IPS-15b (cell line): ENCODE measurements around the gene MASP2.
"Not testable (repeated sequence)": the region's sequence is repeated elsewhere in the genome, so short reads cannot be mapped to it uniquely, and the experiment has no call there.

Source experiments
- H3K27me3 ChIP-seq: one replicate; pipeline ENCODE4 v1.6.1; 2013; ENCODE audit warnings: low read length; ENCODE audit not compliant: control insufficient read depth, insufficient read depth
- H3K36me3 ChIP-seq: one replicate; pipeline ENCODE4 v1.6.1; 2013; ENCODE audit warnings: low read length; ENCODE audit not compliant: control insufficient read depth, insufficient read depth
- H3K4me1 ChIP-seq: one replicate; pipeline ENCODE4 v1.6.1; 2013; ENCODE audit warnings: mild to moderate bottlenecking, low read length; ENCODE audit not compliant: control insufficient read depth, insufficient read depth
- H3K4me3 ChIP-seq: one replicate; pipeline ENCODE4 v1.5.1; 2013; ENCODE audit warnings: low read depth, low read length
- H3K9ac ChIP-seq: one replicate; pipeline ENCODE4 v1.6.1; 2013; ENCODE audit warnings: low read depth, mild to moderate bottlenecking, low read length
- H3K9me3 ChIP-seq: one replicate; pipeline ENCODE4 v1.6.1; 2013; ENCODE audit warnings: mild to moderate bottlenecking, low read length; ENCODE audit not compliant: control insufficient read depth, insufficient read depth

The MASP2 gene

DNA sequence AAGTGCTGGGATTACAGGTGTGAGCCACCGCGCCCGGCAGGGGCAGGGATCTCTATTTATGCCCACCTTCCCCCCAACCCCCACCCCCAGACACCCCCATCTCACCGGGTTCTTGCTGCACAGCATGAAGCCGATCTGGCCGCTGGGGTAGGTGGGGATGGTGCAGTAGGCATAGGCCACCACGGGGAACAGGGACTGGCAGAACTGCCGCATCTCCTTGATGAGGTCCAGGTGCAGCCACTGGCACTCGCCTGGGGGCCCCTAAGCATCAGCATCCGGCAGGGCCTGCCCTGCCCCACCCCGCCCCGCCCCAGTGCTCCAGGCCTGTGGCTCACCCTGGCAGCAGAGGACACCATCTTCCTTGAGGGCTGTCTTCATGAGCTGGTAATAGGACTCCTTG, 8.6 kb upstream of the MASP2 start:
- H3K27me3 ChIP-seq, result no peaks in the 10 kb centered on the region
- peaks cover 8% of the 10 kb centered on the region for H3K4me1 ChIP-seq
- H3K9me3 ChIP-seq, result no peaks in the 10 kb centered on the region
- H3K36me3 ChIP-seq, result peaks cover 20% of the 10 kb centered on the region
- no peak overlapping the region for H3K9ac ChIP-seq
- H3K4me3 ChIP-seq, result no peak overlapping the region

DNA sequence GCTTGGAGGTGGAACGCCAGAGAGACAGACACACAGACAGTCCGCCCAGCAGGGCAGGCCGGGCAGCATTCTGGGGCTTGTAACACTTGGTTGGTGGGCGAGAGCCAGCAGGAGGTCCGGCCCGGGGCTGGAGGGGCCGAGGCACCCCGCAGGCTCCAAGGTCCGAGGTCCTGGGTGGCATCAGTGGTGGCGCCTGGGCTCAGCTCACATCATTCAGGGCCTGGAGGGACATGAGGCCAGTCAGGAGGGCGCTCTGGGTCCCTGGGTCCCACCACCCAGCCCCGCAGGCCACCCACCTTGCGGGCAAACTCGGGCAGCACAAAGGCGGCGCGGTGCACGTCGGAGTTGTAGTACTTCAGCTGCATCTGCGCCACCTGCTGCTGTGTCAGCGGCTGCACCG, 7.6 kb upstream of the MASP2 start:
- Histone ChIP-seq H3K4me3 (no peak overlapping the region), H3K4me1 (peaks cover 8% of the 10 kb centered on the region), H3K27me3 (no peaks in the 10 kb centered on the region), H3K9ac (no peak overlapping the region), H3K9me3 (no peaks in the 10 kb centered on the region), H3K36me3 (peaks cover 20% of the 10 kb centered on the region)

DNA sequence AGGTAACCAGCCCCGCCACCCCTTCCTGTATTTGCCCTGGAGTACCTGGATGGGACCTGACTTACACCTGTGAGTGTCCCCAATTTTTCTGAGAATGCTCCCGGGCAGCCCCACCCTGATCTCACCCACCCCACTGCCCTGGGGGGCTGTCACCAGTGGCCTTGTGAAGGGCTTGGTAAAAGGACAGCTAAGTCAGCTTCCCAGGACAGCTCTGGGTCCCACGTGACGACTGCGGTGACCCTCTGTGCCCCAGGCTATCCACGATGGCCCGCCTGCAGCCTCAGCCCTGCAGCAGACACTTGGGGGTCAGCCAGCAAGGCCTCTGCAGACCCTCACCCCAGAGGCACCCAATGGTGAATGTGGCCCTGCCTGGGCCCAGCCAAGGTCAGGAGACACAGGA, 7.1 kb upstream of the MASP2 start:
- peaks cover 20% of the 10 kb centered on the region for H3K36me3 ChIP-seq
- H3K4me3 ChIP-seq, result no peak overlapping the region
- no peak overlapping the region for H3K9ac ChIP-seq
- peaks cover 8% of the 10 kb centered on the region for H3K4me1 ChIP-seq
- no peaks in the 10 kb centered on the region for H3K27me3 ChIP-seq
- no peaks in the 10 kb centered on the region for H3K9me3 ChIP-seq

DNA sequence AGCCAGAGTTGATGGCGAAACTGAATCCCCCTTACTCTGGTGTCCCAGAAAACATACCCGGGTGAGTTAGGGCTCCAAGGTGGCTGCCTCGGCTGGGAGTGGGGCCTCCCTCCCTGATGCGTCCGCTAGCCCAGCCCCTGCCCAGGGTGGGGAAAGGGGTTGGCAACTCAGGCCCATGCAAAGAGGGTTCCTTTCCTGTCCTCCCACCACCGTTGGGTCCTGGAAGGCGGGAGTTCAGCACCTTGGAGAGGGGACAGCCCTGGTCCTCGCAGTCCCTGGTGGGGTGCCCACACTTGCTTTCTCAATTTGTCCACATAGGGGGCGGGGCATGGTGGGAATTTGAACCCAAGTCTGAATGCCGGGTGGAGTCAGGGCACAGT, 6.7 kb upstream of the MASP2 start:
- H3K4me3 ChIP-seq, result no peak overlapping the region
- H3K9me3 ChIP-seq, result no peaks in the 10 kb centered on the region
- H3K4me1 ChIP-seq, result peaks cover 8% of the 10 kb centered on the region
- H3K27me3 ChIP-seq, result no peaks in the 10 kb centered on the region
- no peak overlapping the region for H3K9ac ChIP-seq
- H3K36me3 ChIP-seq, result peaks cover 20% of the 10 kb centered on the region

DNA sequence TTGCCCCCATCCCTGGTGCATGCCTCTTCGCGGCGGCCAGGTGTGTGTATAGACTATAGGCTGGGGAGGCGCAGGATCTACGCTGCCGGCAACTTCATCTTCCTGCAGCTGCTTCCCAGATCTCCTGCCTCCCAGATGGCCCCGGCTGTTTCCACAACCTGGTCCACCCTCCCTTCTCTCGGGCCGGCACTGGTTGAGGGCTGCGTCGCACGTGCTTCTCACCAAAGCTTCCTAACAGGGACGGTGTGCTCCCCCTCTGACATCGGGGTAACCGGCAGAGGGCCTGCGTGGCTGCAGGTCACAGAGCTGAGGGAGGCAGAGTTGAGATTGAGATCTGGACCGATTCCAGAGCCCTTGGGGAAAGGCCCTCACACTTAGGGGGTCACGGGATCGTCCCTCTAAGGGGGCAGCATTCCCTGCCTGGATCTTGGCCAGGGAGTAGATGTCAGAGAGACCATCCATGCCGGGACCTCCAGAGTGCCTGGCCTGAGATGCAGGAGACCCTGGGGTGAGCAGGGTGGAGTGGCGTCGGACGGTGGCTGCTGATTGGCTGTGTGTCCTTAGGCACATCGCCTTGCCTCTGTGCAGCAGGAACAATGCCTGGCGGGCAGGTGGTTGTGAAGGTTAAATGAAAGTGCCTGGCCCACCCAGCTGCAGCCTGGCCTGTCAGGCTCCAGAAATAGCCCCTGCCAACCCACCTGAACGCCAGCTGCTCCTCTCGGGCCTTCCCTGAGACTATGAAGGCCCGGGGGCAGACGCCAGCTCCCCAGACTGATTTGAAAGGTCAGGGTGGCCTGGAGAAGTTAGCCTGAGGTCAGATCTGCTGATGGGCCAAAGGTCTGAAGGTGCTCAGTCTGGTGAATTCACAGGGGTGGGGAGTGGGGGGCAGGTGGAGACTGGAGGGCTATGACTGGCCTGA, 6.1 kb upstream of the MASP2 start:
- Histone ChIP-seq H3K9me3 (no peaks in the 10 kb centered on the region), H3K4me1 (peaks cover 8% of the 10 kb centered on the region), H3K27me3 (no peaks in the 10 kb centered on the region), H3K4me3 (peak overlapping the region; percentile 5), H3K9ac (no peak overlapping the region), H3K36me3 (peaks cover 19% of the 10 kb centered on the region)

DNA sequence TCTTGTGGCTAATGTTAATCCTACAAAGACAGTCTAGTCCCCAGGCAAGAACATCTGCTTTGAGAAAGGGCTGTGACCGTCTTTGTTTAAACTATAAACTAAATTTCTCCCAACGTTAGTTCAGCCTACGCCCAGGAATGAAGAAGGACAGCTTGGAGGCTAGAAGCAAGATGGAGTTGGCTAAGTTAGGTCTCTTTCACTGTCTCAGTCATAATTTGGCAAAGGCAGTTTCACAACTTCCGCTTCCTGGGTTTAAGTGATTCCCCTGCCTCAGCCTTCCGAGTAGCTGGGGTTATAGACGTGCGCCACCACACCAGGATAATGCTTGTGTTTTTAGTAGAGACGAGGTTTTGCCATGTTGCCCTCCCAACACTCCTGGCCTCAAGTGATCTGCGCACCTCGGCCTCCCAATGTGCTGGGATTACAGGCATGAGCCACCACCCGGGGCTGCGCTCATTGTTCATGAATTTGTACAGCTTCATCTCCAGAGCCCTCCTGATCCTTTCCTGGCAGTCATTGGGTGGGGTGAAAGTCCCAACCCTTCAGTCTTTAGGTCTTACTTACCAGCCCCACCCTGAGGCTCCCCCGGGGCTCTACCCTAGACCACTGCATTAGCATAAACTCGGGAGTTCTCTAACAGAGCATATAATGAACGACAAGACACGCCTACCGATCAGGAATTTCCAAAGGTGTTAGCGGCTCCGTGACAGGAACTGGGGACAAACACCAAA, 4.9 kb upstream of the MASP2 start:
- H3K9me3 ChIP-seq, result no peaks in the 10 kb centered on the region
- H3K27me3 ChIP-seq, result no peaks in the 10 kb centered on the region
- no peak overlapping the region for H3K9ac ChIP-seq
- peak overlapping the region; percentile 5 for H3K4me3 ChIP-seq
- peaks cover 15% of the 10 kb centered on the region for H3K36me3 ChIP-seq
- peaks cover 8% of the 10 kb centered on the region for H3K4me1 ChIP-seq

DNA sequence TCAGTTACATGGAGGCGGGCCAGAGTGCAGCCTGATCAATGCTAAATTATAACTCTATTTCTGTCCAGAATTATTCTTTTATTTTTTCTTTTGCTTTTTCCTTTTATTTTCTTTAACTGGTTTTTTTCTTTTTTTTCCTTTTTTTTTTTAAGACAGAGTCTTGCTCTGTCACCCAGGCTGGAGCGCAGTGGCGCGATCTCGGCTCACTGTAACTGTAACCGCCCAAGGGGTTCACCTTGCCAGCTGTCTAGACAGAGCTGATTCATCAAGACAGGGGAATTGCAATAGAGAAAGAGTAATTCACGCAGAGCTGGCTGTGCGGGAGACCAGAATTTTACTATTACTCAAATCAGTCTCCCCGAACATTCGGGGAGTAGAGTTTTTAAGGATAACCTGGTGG, 4.1 kb upstream of the MASP2 start:
- not testable (repeated sequence) for H3K4me1 ChIP-seq, H3K9me3 ChIP-seq, H3K9ac ChIP-seq, H3K27me3 ChIP-seq, H3K36me3 ChIP-seq, H3K4me3 ChIP-seq

DNA sequence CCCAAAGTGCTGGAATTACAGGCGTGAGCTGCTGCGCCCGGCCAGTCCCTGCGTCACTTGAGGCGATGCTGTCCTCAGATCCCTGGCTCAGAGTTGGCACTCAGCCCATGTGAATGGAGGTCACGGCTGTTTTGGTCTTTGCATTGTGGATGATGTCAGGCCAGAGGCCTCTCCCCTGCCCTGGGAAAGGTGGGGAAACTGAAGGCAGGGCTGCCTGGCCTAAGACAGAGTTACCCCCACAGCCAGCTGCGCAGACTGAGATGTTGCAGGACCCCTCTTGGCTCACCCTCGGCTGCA, 821 bp downstream of the MASP2 start:
- no peaks in the 10 kb centered on the region for H3K4me1 ChIP-seq
- no peak overlapping the region for H3K9ac ChIP-seq
- H3K9me3 ChIP-seq, result no peaks in the 10 kb centered on the region
- H3K36me3 ChIP-seq, result no peaks in the 10 kb centered on the region
- no peak overlapping the region for H3K4me3 ChIP-seq
- H3K27me3 ChIP-seq, result no peaks in the 10 kb centered on the region

DNA sequence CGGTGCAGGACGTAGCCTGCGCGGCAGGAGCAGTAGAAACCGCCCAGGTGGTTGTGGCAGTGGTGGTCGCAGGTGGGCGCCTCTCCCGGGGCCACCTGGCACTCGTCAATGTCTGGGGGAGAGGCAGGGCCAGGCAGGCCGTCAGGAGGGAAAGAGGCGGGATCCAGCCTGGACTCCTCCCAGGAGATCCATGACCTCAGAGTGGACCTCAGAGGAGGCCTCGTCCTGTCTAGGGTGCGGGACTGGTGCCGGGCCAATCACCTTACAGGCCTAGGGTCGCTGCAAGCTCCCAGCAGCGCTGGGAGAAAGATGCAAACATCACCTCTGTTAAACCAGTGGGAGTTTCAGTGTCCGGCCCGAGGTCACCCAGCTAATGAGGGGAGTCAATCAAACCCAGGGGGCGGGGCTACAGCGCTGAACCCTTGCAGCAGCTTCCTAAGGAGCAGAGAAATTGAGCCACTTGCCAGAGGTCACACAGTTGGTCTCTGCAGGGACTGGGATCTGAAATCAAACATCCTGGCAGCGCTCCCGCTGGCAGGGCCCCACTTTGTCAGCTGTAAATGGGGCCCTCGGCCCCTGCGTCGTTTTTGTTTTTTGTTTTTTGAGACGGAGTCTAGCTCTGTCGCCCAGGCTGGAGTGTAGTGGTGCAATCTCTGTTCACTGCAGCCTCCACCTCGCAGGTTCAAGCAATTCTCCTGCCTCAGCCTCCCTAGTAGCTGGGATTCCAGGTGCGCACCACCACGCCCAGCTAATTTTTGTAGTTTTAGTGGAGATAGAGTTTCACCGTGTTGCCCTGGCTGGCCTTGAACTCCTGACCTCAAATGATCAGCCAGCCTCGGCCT, 1.4 kb downstream of the MASP2 start:
- H3K4me1 ChIP-seq, result no peaks in the 10 kb centered on the region
- H3K27me3 ChIP-seq, result no peaks in the 10 kb centered on the region
- H3K9ac ChIP-seq, result no peak overlapping the region
- no peak overlapping the region for H3K4me3 ChIP-seq
- H3K9me3 ChIP-seq, result no peaks in the 10 kb centered on the region
- H3K36me3 ChIP-seq, result no peaks in the 10 kb centered on the region

DNA sequence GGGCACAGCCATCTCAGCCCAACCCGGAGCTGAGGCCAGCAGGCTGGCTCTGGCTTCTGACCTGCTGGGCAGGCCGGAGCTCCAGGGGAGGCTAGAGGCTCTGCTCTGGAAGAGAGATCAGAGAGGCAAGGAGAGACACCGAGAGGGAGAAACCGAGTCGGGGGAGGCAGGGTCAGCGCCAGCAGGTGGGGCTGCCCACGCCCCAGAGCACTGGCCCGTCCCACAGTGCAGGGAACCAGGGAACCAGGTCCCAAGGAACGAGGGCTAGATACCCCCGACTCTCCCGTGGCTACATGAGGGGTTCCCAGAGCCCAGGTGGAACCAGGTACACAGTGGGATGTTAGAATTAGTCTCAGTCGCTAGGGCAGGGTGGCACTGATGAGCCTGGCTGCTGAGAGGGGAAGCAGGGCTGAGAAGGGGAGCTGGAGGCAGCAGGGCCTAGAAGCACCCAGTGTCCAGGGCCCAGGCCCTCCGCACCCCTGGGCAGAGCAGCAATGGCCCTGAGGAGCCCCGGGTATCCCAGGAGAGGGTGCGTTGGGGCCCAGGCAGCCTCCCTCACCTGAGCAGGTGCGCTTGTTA, 2.1 kb downstream of the MASP2 start:
- H3K9ac ChIP-seq, result no peak overlapping the region
- H3K36me3 ChIP-seq, result no peaks in the 10 kb centered on the region
- H3K4me3 ChIP-seq, result no peak overlapping the region
- no peaks in the 10 kb centered on the region for H3K9me3 ChIP-seq
- no peaks in the 10 kb centered on the region for H3K4me1 ChIP-seq
- H3K27me3 ChIP-seq, result no peaks in the 10 kb centered on the region

DNA sequence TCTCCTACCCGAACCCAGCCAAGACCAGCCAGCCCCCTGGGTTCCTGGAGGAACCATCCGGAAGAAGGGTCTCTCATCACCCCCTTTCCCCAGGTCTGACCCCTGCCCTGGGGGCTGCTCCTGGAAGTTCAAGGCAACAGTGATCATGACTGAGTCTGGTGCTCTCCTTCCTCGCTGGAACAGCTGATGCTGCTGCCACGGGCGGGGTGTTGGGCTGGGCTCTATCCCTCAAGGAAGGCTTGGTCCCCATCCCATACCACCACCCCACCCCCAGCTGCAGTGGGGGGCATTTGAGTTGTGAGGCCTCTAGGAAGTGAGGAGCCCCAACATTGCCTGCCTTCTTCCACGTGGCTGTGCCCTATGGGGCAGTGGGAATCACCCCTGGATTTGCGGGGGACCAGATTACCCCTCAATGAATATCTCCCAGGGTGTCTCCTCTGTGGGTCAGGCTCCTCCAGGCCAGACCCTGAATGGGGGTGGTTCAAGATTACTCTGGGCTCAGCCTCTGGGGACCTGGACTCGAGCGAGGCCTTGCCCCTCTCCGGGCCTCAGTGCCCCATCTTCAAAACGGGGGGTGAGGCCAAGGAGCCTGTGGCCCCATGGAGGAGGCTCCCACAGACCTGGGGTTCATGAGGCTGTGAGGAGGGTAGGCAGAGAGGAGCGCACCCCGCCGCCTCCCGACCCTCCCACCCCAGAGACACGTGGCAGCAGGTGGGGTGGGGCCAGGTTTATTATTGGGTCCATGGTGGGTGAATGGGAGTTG, 2.8 kb downstream of the MASP2 start:
- no peaks in the 10 kb centered on the region for H3K36me3 ChIP-seq

More for the DNA sequence above, 2.8 kb downstream of the MASP2 start:
- H3K9ac ChIP-seq, result no peak overlapping the region
- no peaks in the 10 kb centered on the region for H3K9me3 ChIP-seq
- H3K4me1 ChIP-seq, result no peaks in the 10 kb centered on the region
- no peak overlapping the region for H3K4me3 ChIP-seq
- H3K27me3 ChIP-seq, result no peaks in the 10 kb centered on the region
